Transverse colon (tissue), 4 donors: ENCODE data around the gene GSG1L.

ENCODE experiments used
- CTCF ChIP-seq, 5 experiments: fragments of 200-600 bp in 3 of 5; fragments of 450-650 bp in 2 of 5; sonication (generic) in 3 of 5; IDR thresholded peaks; 1 replicate in 2 of 5; 2 replicates in 3 of 5; pipeline ENCODE4 v1.5.1; 2016 to 2017; ENCODE audit warnings: antibody characterized with exemption in 5 of 5, inconsistent platforms in 3 of 5, mild to moderate bottlenecking in 2 of 5, moderate library complexity in 1 of 5
- EP300 ChIP-seq: sonication (generic); formaldehyde crosslinking; IDR thresholded peaks from one replicate; pipeline ENCODE4 v1.6.1; 2017; ENCODE audit warnings: antibody characterized with exemption, low read depth
- POLR2A ChIP-seq: fragments of 450-650 bp; IDR thresholded peaks from one replicate; pipeline ENCODE4 v1.6.1; 2016; ENCODE audit warnings: antibody characterized with exemption, mild to moderate bottlenecking, moderate library complexity
- POLR2AphosphoS5 ChIP-seq, 3 donors: sonication (generic); formaldehyde crosslinking; IDR thresholded peaks; one replicate each; pipeline ENCODE4 v1.6.1; 2016; ENCODE audit warnings: antibody characterized with exemption in 3 of 3

GRCh38 chr16:27902551-27902950, 161.0 kb downstream of the GSG1L start:
- TF ChIP-seq CTCF (IDR thresholded peaks at IDR 0.05) (no peak), POLR2A (no peak), POLR2AphosphoS5 (IDR thresholded peaks at IDR 0.05) (no peak), EP300 (no peak)
